Ammon's horn (tissue), 1 donor: Measurements from ENCODE around the gene MYL5.
"Not testable (repeated sequence)": the region's sequence is repeated elsewhere in the genome, so short reads cannot be mapped to it uniquely, and the experiment has no call there.

ENCODE experiments used
- DNase-seq: peaks from one replicate; pipeline ENCODE4 v3.0.0-alpha.2; 2016; ENCODE audit warnings: low spot score

Gene MYL5

DNA sequence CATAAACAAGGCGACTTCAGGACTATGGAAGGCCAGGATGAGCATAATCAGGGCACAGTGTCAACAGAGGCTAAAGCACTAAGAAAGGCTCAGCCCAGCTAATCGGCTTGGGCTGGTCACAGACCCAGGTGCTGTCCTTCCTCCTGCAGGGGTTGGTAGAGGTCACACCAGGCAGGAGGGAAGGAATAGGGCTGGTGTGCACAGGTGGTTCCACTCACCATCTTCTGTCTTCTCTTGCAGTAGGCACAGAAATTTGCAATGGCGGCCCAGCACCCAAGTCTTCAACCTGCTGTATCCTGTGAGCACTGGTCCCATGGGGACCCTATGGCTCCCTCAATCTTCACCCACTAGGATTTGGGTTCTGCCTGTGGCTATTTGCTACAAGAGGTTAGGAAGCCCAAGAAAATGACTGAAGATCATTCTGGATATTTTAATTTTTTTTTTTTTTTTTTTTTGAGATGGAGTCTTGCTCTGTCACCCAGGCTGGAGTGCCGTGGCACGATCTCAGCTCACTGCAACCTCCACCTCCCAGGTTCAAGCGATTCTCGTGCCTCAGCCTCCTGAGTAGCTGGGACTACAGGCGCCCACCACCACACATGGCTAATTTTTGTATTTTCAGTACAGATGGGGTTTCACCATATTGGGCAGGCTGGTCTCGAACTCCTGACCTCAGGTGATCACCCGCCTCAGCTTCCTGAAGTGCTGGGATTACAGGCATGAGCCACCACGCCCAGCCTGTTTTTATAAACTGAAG is 4.4 kb upstream of the MYL5 start:
- not testable (repeated sequence) for DNase-seq

DNA sequence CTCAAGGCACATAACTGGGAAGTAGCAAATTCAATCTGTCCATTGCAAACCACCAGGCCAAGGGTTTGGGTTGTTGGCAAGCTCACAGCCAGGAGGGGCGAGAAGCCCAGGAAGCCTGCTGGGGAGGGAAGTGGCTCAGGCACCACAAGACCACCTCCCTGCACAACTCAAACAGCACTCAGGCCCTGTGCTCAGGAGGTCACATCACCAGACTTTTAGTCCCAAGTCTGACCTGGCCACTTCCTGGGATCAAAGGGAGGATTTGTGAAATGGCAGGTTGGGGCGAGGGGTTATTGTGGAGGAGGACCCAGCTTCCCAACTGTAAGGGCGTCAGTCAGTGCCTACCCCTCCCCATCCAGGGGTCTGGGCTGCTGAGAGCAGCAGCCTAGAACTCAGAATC is 2.6 kb upstream of the MYL5 start:
- DNase-seq = no peak

GRCh38 chr4:673349-674091 is 822 bp upstream of the MYL5 start:
- no peak for DNase-seq

DNA sequence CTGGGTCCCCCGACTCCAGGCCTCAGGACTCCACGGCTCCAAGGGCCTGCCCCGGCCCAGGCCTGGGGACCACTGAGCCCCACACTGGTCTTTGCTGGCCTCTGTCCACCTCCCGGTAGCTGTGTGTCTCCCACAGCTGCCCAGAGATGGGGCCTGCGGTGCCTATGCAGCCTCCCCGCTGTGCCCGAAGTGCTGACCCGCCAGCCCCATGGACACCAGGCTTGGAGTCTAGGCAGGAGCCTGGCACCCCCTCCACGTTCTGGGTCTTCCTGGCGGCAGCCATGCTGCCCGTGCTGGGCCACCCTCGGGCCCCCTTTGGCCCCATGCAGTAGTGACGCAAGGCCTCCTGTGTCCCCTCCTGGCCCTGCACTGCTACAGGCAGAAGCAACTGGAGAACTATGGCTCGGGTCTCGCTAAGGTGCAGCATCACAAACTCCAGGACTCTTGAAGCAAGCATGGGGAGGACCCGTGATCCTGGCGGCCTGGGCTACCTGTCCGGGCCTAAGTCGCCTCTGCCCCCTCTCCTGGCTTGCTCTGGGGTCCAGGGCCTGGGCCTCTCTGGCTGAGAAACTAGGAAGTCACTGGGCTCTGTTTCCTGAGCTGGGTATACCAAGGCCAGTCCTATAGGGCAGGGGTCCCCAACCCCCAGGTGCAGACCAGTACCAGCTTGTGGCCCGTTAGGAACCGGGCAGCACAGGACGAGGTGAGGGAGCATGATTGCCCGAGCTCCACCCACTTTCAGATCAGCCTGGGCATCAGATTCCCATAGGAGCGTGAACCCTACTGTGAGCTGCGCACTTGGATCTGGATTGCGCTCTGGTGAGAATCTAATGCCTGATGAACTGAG is 917 bp downstream of the MYL5 start:
- no peak for DNase-seq

DNA sequence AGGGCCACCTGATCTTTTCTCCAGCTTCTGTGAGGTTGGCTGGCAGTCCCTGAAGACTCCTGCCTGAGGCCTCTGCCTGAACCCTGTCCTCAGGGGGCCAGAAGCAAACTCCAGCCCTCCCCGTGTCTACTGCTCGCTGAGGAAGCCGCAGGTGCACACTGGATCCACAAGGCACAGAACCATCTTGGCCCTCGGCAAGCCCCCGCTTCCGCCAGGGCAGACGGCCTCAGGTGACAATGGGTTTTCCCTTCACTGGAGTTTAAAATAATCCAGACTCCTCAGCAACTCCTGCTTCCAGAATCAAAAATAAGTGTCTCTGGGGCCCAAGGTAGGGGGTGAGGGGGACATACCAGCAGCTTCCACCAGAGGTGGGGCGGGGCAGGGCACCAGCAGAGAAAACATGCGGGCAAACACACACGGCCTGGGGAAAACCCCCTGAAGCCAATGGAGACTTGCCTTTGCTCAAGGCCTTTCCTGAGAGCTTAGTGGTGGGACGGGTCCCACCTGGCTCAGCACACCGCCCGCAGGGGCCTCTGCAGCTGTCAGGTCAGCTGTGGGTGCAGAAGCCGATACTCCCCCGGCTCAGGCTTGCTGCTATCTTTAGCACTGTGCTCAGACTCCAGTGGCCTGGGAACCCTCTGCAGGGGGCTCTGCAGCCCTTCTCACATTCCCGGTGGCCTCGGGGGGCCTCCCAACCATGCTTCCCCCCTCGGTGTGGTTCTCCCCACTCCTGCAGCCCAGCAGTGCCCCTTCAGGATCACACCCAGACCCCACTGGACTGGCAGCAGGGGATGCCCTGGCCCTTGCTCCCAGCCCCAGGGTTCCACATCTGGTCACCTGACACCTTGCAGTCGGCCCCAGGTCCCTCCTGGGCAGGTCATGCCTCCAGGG is 1.9 kb downstream of the MYL5 start:
- no peak for DNase-seq

GRCh38 chr4:676871-677235 is 2.5 kb downstream of the MYL5 start:
- DNase-seq = no peak

DNA sequence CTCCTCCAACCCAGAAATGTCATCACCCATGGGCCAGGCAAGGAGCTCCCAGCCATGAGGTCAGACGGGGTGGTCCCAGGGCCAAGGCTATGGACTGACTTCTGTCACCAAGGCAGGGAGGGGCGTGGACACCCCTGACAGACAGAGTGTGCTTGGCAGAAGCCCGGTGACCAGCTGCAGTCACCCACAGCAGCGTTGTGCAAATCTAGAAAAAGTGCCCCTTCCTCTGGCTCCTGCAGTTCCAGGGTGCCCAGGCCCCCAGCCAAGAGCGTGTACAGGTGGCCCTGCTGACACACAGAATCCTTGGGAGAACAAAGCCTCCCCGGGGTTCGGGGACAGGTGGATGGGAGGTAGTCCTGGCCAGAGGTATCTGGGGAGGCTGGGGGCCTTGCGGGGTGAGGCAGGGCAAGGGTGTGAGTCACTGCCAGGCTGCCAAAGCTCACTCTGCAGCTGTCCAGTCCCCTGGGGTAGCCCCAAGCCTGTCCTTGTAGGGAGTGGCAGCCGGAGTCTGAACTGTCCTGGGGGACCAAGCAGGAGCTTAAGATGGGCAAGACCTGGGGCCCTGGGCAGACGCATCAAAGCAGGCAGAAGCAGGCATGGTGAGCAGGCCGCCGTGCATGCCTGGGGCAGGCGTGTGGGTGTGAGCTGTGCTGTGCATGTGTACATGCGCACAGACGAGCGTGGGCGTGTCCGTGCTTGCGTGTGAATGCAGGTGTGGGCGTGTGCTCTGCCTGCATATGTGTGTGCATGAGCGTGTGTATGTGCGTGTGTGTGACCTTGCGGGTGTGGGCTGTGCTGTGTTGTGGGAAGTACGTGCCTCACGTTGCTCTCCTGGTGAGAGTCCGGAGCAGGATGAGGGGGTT is 3.3 kb downstream of the MYL5 start:
- DNase-seq = peak; percentile 65

DNA sequence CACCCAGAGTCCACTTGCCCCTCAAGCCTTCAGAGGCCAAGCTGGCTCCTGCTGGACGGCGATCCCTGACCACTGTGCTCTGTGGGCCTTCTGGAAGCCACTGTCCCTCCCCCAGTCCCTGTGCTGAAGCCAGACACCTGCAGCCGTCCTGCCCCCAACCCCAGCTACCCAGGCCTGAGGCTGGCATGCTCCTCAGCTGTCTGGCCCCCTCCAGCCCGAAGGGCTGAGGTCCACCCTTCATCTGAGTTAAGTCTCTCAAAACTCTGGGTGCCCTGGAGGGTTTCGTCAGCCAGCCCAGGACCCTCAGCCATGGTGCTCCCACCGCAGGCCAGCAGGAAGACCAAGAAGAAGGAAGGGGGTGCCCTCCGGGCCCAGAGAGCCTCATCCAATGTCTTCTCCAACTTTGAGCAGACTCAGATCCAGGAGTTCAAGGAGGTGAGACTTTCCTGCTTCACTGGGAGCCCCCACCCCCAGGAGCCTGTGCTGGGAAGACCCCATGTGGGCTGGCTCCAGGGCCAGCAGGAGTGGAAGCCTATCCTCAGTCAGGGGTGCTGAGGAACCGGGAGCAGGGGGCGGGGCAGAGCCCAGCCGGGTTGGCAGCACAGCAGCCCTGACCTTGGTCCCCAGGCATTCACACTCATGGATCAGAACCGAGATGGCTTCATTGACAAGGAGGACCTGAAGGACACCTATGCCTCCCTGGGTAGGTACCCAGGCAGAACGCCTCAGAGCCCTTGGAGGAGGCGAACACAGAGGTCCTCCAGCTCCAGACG is 4.2 kb downstream of the MYL5 start:
- DNase-seq = no peak

DNA sequence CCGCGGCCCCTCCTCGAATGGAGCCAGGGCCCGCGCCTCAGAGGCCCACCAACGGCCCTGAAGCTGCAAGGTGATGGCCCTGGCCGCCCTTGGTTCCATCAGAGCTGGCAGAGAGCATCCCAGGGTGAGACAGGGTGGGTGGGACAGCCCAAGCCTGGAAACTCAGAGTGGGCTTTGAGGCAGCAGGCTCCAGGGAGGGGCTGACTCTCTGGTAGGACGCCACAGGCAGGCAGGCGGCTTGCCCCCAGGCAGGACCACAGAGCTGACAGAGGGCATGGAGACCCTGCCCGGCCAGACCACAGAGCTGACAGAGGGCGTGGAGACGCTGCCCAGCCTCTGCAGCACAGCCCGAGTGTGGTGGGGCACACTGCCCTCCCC is 4.8 kb downstream of the MYL5 start:
- no peak for DNase-seq

GRCh38 chr4:679629-680028 is 5.3 kb downstream of the MYL5 start:
- DNase-seq = no peak

DNA sequence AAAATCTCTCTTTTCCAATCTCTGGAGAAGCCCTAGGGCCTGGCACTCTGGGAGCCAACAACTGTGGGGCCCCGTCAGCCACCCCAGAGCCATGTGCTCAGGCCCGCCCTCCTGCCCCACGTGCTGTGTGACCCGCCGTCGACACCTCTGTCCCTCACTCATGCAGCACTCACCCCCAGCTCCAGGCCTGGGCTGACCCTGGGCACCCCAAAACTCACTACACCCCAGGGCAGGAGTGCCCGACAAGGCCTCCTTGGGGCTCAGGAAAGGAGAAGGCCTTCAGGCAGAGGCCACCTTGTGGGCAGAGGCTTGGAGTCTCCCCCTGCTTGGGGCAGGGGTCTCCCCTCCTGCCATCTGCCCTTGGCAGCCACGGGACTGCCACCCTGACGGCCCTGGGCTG is 5.7 kb downstream of the MYL5 start:
- no peak for DNase-seq

GRCh38 chr4:680551-680927 is 6.2 kb downstream of the MYL5 start:
- no peak for DNase-seq

DNA sequence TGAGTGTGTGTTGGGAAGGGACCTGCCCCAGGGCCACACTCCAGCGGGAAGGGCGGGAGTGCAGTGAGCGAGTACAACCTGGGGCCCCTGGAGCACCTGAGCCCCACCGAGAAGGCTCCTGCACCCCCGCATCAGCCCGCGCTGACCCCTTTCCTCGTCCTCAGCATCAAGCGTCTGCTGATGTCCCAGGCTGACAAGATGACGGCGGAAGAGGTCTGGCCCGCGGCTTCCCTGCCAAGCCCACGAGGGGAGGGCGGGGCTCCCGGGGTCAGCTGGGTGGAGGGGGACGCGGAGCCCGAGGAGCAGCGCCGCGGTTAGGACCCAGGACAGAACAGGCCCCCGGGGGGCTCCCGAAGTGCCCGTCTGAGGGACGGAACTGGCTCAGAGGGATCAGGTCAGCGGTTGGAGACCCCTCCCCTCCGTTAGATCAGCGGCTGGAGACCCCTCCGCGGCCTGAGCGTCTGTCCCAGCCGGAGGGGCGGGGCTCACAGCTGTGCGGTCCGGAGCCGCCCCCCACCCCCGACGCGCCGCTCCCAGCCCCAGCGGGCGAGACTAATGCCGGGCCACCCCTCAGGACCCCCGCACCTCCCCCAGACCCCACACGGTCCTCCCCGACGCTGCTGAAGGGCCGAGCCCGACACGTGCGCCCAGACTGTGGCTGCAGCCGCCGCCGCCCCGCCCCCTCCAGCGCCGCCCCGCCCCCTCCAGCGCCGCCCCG is 6.7 kb downstream of the MYL5 start:
- no peak for DNase-seq

GRCh38 chr4:681736-682451 is 7.6 kb downstream of the MYL5 start:
- DNase-seq = no peak

GRCh38 chr4:682490-683172 is 8.3 kb downstream of the MYL5 start:
- no peak for DNase-seq

DNA sequence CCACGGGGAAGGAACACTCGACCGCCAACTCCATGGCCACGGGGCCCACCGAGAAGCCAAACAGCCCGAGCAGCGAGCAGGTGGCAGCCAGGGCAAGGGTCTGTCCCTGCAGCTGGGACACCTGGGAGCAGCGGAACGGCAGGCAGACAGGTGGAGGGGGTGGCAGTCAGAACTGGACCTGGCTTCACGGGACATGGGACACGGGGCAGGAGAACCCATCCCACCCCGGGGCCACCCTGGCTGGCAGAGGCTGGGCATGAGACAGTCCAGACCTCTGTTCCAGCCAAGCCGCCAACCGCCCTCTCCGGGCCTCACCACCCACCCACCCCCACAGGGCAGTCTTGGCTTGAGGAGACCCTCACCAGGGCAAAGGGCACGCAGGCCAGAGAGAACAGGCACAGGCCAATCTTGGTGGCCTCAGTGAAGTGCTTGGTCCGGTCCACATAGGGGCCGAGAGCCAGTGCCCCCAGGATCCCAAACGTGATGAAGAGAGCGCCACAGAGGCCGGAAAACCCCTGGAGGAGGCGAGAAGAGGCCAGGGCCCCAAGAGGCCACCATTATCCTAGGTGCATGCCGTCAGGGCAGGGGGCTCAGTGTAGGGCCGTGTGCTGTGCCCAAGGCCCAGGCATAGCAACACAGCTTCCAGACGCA is 9.0 kb downstream of the MYL5 start:
- no peak for DNase-seq

DNA sequence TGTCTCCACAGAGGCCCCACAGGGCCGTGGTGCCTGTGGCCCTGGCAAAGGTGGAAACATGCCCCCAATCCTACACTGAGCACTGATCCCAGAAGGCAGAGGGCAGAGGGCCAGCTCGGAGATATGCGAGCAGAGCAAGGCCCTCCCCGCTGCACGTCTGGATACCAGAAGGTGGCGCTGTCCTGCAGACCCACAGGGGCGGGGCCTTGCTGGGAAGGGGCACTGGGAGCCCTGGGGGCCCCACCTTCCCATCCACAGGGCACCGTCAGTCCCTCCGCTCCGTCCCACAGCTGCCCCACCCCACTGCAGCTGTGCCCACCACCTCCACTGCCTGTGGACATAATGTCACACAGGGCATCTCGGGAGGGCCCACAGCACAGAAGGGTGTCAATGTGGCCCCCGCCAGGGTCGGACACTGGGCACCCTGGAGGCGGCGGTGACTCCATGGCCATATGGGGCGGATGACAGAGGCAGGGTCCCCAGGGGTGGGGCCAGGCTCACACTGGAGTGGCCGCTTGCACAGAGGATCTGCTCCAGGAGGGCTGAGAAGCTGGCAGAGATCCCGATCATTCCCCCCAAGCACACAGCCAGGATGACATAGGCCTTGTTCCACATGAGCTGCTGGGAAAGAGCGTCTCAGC is 9.8 kb downstream of the MYL5 start:
- peak; percentile 85 for DNase-seq
